A673 (cell line): ENCODE results near the gene ARHGEF4. TPM values are rescaled to one million over a fixed set of nuclear protein-coding genes. Genes with fewer than 3 reads are reported as not detected.
"Not testable (repeated sequence)": the region's sequence is repeated elsewhere in the genome, so short reads cannot be mapped to it uniquely, and the experiment has no call there.

Experiments used
- BruUV-seq: library from RNA; stranded (reverse); fragments of 400-500 nt; replicated peaks from 2 replicates; lab custom pipeline; 2021; lab: Mats Ljungman, UMichigan
- CTCF ChIA-PET: fragments of 300-600 bp; sonication (Branson Sonifier 250); formaldehyde crosslinking; loops from one replicate; lab custom pipeline; 2022; ENCODE audit warnings: antibody characterized with exemption; lab: Charles Lee
- POLR2A ChIA-PET: fragments of 300-600 bp; sonication (Branson Sonifier 250); formaldehyde crosslinking; loops from one replicate; lab custom pipeline; 2022; ENCODE audit warnings: antibody characterized with exemption; ENCODE audit not compliant: low non-redundant PET; lab: Charles Lee
- DNase-seq: peaks from one replicate; pipeline ENCODE4 v3.0.0-alpha.2; 2015; ENCODE audit warnings: low spot score
- H3K27ac ChIP-seq: fragments of 200-600 bp; sonication (generic); 2 replicates; pipeline ENCODE4 v1.5.1; 2016; ENCODE audit warnings: mixed run types, low read depth, mild to moderate bottlenecking, mixed read lengths, antibody characterized with exemption, low read length; ENCODE audit not compliant: poor library complexity, severe bottlenecking
- H3K27me3 ChIP-seq: fragments of 200-600 bp; sonication (generic); replicated peaks from 2 replicates; pipeline ENCODE4 v1.6.1; 2017; ENCODE audit warnings: mixed run types, low read depth, mild to moderate bottlenecking, mixed read lengths, antibody characterized with exemption, low read length; ENCODE audit not compliant: insufficient read depth, poor library complexity
- H3K36me3 ChIP-seq: fragments of 200-600 bp; sonication (generic); 2 replicates; pipeline ENCODE4 v1.6.1; 2016; ENCODE audit warnings: mixed run types, mild to moderate bottlenecking, mixed read lengths, antibody characterized with exemption, low read length; ENCODE audit not compliant: insufficient read depth, poor library complexity, severe bottlenecking
- H3K4me1 ChIP-seq: fragments of 200-600 bp; sonication (generic); 2 replicates; pipeline ENCODE4 v1.6.1; 2017; ENCODE audit warnings: mixed run types, mild to moderate bottlenecking, mixed read lengths, antibody characterized with exemption, low read length; ENCODE audit not compliant: insufficient read depth, poor library complexity, severe bottlenecking
- H3K4me3 ChIP-seq: fragments of 200-600 bp; sonication (generic); 2 replicates; pipeline ENCODE4 v1.5.1; 2016; ENCODE audit warnings: low read depth, mixed run types, mild to moderate bottlenecking, mixed read lengths, low read length; ENCODE audit not compliant: poor library complexity, severe bottlenecking
- H3K9me3 ChIP-seq: fragments of 200-600 bp; sonication (generic); 2 replicates; pipeline ENCODE4 v1.6.1; 2016; ENCODE audit warnings: mixed run types, low read depth, mild to moderate bottlenecking, mixed read lengths, antibody characterized with exemption, low read length; ENCODE audit not compliant: poor library complexity, severe bottlenecking
- EZH2 ChIP-seq: fragments of 200-600 bp; sonication (generic); IDR thresholded peaks from 2 replicates; pipeline ENCODE4 v1.6.1; 2017; ENCODE audit warnings: borderline replicate concordance, low read depth, mild to moderate bottlenecking, mixed read lengths, antibody characterized with exemption, low read length; ENCODE audit not compliant: poor library complexity, severe bottlenecking
- intact Hi-C: fragments of 100-400 bp; cut with micrococcal nuclease; formaldehyde crosslinking; loops from one replicate; pipeline ENCODE4 v1.10.0; 2022; ENCODE audit not compliant: unreplicated experiment
- total RNA-seq: library from RNA; stranded (reverse); gene quantifications from 2 replicates; pipeline ENCODE4 v1.2.3, GENCODE V29; 2021
- TF ChIP-seq, protein P1 (sequence below): fragments of 300-800, 200-600 bp; sonication (generic); conservative IDR thresholded peaks from 2 replicates; pipeline ENCODE4 v1.5.1; 2017; ENCODE audit warnings: low read depth, mild to moderate bottlenecking, antibody characterized with exemption, low read length, moderate library complexity, mixed read lengths

Gene ARHGEF4
- total RNA-seq, 1 experiment from 2014 or later: 2.1 TPM

GRCh38 chr2:131075578-131075977 lies 238.9 kb downstream of the ARHGEF4 start:
- CTCF ChIA-PET, POLR2A ChIA-PET, H3K4me1 ChIP-seq, BruUV-seq, intact Hi-C loops, DNase-seq, H3K27ac ChIP-seq, H3K4me3 ChIP-seq, H3K27me3 ChIP-seq, H3K9me3 ChIP-seq: not testable (repeated sequence)
- peaks cover 63% of the 10 kb centered on the region for H3K36me3 ChIP-seq

DNA sequence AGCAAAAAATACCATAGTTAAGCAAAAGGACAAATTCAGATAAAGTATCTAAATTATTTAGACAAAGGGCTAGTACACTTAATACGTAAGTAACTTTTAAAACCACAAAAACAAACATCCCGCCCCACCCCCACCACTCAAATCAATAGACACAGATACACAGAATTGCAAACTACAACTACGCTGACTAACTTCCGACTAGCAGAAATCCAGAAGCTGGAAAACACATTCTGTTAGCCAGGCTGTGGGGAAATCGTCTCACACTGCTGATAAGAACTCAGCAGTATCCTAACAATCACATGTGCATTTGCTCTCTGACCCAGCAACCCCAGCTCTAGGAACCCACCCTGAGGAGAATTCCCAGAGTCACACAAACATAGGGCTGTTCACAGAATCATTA lies 240.0 kb downstream of the ARHGEF4 start:
- intact Hi-C loops: no loop called here
- peaks cover 69% of the 10 kb centered on the region for H3K36me3 ChIP-seq
- CTCF ChIA-PET: no interaction called here

GRCh38 chr2:131077182-131077846 lies 240.6 kb downstream of the ARHGEF4 start:
- H3K4me1 ChIP-seq: no peaks in the 10 kb centered on the region
- DNase-seq: no peak
- POLR2A ChIA-PET: no interaction called here
- peaks cover 75% of the 10 kb centered on the region for H3K36me3 ChIP-seq
- TF ChIP-seq EZH2: no peak
- TF ChIP-seq, protein P1, sequence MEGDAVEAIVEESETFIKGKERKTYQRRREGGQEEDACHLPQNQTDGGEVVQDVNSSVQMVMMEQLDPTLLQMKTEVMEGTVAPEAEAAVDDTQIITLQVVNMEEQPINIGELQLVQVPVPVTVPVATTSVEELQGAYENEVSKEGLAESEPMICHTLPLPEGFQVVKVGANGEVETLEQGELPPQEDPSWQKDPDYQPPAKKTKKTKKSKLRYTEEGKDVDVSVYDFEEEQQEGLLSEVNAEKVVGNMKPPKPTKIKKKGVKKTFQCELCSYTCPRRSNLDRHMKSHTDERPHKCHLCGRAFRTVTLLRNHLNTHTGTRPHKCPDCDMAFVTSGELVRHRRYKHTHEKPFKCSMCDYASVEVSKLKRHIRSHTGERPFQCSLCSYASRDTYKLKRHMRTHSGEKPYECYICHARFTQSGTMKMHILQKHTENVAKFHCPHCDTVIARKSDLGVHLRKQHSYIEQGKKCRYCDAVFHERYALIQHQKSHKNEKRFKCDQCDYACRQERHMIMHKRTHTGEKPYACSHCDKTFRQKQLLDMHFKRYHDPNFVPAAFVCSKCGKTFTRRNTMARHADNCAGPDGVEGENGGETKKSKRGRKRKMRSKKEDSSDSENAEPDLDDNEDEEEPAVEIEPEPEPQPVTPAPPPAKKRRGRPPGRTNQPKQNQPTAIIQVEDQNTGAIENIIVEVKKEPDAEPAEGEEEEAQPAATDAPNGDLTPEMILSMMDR: no peak
- H3K4me3 ChIP-seq: no peak overlapping the region
- H3K9me3 ChIP-seq: no peaks in the 10 kb centered on the region
- H3K27ac ChIP-seq: no peak overlapping the region
- CTCF ChIA-PET: no interaction called here
- intact Hi-C loops: no loop called here
- no TSS peak for BruUV-seq
- H3K27me3 ChIP-seq: no peaks in the 10 kb centered on the region

More for the DNA sequence above, 240.0 kb downstream of the ARHGEF4 start:
- TF ChIP-seq, protein P1: no peak
- TF ChIP-seq EZH2: no peak
- no peaks in the 10 kb centered on the region for H3K27me3 ChIP-seq
- no peaks in the 10 kb centered on the region for H3K9me3 ChIP-seq
- H3K4me1 ChIP-seq: no peaks in the 10 kb centered on the region
- H3K27ac ChIP-seq: no peak overlapping the region
- H3K4me3 ChIP-seq: no peak overlapping the region
- no peak for DNase-seq
- POLR2A ChIA-PET: no interaction called here
- BruUV-seq: no TSS peak

DNA sequence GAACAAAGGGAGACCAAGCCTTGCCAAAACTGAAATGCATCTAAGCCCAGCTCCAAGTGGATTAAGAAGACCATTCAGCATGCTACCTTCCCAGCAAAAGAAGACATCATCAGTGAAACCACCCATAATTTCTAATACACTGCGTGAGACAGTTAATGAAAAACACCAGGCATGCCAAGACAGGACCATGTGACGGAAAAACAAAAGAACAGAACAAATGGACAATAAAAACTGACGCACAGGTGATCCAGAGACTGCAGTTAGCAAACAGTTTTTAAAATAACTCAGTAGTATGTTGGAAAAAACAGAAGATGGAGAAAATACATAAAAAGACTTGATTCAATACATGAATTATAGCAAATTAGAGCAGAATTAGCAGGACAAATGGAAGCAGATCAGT lies 241.3 kb downstream of the ARHGEF4 start:
- TF ChIP-seq EZH2: no peak
- TF ChIP-seq, protein P1: no peak
- CTCF ChIA-PET: no interaction called here
- intact Hi-C loops: no loop called here
- no peak overlapping the region for H3K4me3 ChIP-seq
- DNase-seq: no peak
- H3K4me1 ChIP-seq: no peaks in the 10 kb centered on the region
- H3K27me3 ChIP-seq: no peaks in the 10 kb centered on the region
- BruUV-seq: no TSS peak
- H3K9me3 ChIP-seq: no peaks in the 10 kb centered on the region
- POLR2A ChIA-PET: no interaction called here
- H3K36me3 ChIP-seq: peaks cover 78% of the 10 kb centered on the region
- H3K27ac ChIP-seq: no peak overlapping the region

DNA sequence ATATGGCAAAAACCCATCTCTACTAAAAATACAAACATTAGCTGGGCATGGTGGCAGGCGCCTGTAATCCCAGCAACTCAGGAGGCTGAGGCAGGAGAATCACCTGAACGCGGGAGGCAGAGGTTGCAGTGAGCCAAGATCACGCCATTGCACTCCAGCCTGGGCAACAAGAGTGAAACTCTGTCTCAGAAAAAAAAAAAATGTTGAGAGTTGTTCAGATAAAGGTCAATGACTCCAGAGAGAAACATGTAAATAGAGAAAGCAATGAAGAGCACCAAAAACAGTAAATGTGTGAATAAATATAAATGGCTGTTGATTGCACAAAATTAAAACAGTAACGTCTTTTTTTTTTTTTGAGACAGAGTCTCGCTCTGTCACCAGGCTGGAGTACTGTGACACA lies 243.2 kb downstream of the ARHGEF4 start:
- H3K4me3 ChIP-seq, BruUV-seq, CTCF ChIA-PET, H3K27ac ChIP-seq, H3K27me3 ChIP-seq, POLR2A ChIA-PET, DNase-seq, H3K4me1 ChIP-seq, H3K9me3 ChIP-seq, intact Hi-C loops: not testable (repeated sequence)
- peaks cover 76% of the 10 kb centered on the region for H3K36me3 ChIP-seq
